Activated T-cell treated with anti-CD3 and anti-CD28 coated beads, Interleukin-2, amount 50 U/mL, for 24 hours (primary cell): ENCODE results near the gene CTBP1.

Experiments
- DNase-seq: peaks from one replicate; pipeline ENCODE4 v3.0.0-alpha.2; 2020
- H3K27ac Mint-ChIP-seq: 2 replicates; pipeline ENCODE4 v1.8.0; 2020; ENCODE audit warnings: mild to moderate bottlenecking, mixed read lengths
- H3K27me3 Mint-ChIP-seq: 2 replicates; pipeline ENCODE4 v1.8.0; 2020; ENCODE audit warnings: mixed read lengths
- H3K36me3 Mint-ChIP-seq: 2 replicates; pipeline ENCODE4 v1.8.0; 2020; ENCODE audit warnings: low read depth, mixed read lengths
- H3K4me1 Mint-ChIP-seq: 2 replicates; pipeline ENCODE4 v1.8.0; 2020; ENCODE audit warnings: low read depth, mixed read lengths
- H3K4me3 Mint-ChIP-seq: 2 replicates; pipeline ENCODE4 v1.8.0; 2020; ENCODE audit warnings: mild to moderate bottlenecking, moderate library complexity, mixed read lengths
- H3K9me3 Mint-ChIP-seq: 2 replicates; pipeline ENCODE4 v1.8.0; 2020; ENCODE audit warnings: mixed read lengths

Gene CTBP1

GRCh38 chr4:1232661-1233621 is 16.0 kb downstream of the CTBP1 start:
- H3K4me1 Mint-ChIP-seq = no peaks in the 10 kb centered on the region
- H3K36me3 Mint-ChIP-seq = peaks cover 75% of the 10 kb centered on the region
- no peaks in the 10 kb centered on the region for H3K27me3 Mint-ChIP-seq
- H3K27ac Mint-ChIP-seq = peak overlapping the region; percentile 68
- DNase-seq = no peak
- H3K4me3 Mint-ChIP-seq = no peak overlapping the region
- no peaks in the 10 kb centered on the region for H3K9me3 Mint-ChIP-seq

- Mint-ChIP-seq H3K27me3 (no peaks in the 10 kb centered on the region), H3K4me3 (no peak overlapping the region), H3K4me1 (no peaks in the 10 kb centered on the region), H3K9me3 (no peaks in the 10 kb centered on the region), H3K36me3 (peaks cover 86% of the 10 kb centered on the region), H3K27ac (peak overlapping the region; percentile 68)
- no peak for DNase-seq
Observed at GRCh38 chr4:1231637-1232360, 17.1 kb downstream of the CTBP1 start.

- no peak overlapping the region for H3K27ac Mint-ChIP-seq
- no peak overlapping the region for H3K4me3 Mint-ChIP-seq
- H3K4me1 Mint-ChIP-seq = no peaks in the 10 kb centered on the region
- DNase-seq = no peak
- peaks cover 91% of the 10 kb centered on the region for H3K36me3 Mint-ChIP-seq
- no peaks in the 10 kb centered on the region for H3K27me3 Mint-ChIP-seq
- no peaks in the 10 kb centered on the region for H3K9me3 Mint-ChIP-seq
Observed at GRCh38 chr4:1230971-1231636, 17.8 kb downstream of the CTBP1 start.

GRCh38 chr4:1230316-1230715 is 18.6 kb downstream of the CTBP1 start:
- no peaks in the 10 kb centered on the region for H3K27me3 Mint-ChIP-seq
- H3K9me3 Mint-ChIP-seq = no peaks in the 10 kb centered on the region
- H3K4me1 Mint-ChIP-seq = no peaks in the 10 kb centered on the region
- H3K27ac Mint-ChIP-seq = no peak overlapping the region
- no peak overlapping the region for H3K4me3 Mint-ChIP-seq
- H3K36me3 Mint-ChIP-seq = peaks cover 89% of the 10 kb centered on the region
- no peak for DNase-seq

- Mint-ChIP-seq H3K4me1 (no peaks in the 10 kb centered on the region), H3K4me3 (no peak overlapping the region), H3K9me3 (no peaks in the 10 kb centered on the region), H3K36me3 (peaks cover 89% of the 10 kb centered on the region), H3K27ac (peak overlapping the region; percentile 71), H3K27me3 (no peaks in the 10 kb centered on the region)
- DNase-seq = no peak
Observed at GRCh38 chr4:1229117-1229849, 19.6 kb downstream of the CTBP1 start.

GRCh38 chr4:1227816-1228215 is 21.1 kb downstream of the CTBP1 start:
- Mint-ChIP-seq H3K27ac (peak overlapping the region; percentile 63), H3K9me3 (no peaks in the 10 kb centered on the region), H3K36me3 (peaks cover 91% of the 10 kb centered on the region), H3K4me1 (peaks cover 3% of the 10 kb centered on the region), H3K4me3 (no peak overlapping the region), H3K27me3 (no peaks in the 10 kb centered on the region)
- DNase-seq = no peak

- H3K36me3 Mint-ChIP-seq = peaks cover 84% of the 10 kb centered on the region
- H3K4me3 Mint-ChIP-seq = no peak overlapping the region
- H3K27ac Mint-ChIP-seq = peak overlapping the region; percentile 52
- no peaks in the 10 kb centered on the region for H3K9me3 Mint-ChIP-seq
- DNase-seq = no peak
- no peaks in the 10 kb centered on the region for H3K27me3 Mint-ChIP-seq
- peaks cover 3% of the 10 kb centered on the region for H3K4me1 Mint-ChIP-seq
Observed at GRCh38 chr4:1226598-1226997, 22.3 kb downstream of the CTBP1 start.

- no peak overlapping the region for H3K27ac Mint-ChIP-seq
- H3K36me3 Mint-ChIP-seq = peaks cover 84% of the 10 kb centered on the region
- H3K9me3 Mint-ChIP-seq = no peaks in the 10 kb centered on the region
- no peak for DNase-seq
- no peaks in the 10 kb centered on the region for H3K27me3 Mint-ChIP-seq
- H3K4me3 Mint-ChIP-seq = no peak overlapping the region
- H3K4me1 Mint-ChIP-seq = peaks cover 5% of the 10 kb centered on the region
Observed at GRCh38 chr4:1226144-1226481, 22.8 kb downstream of the CTBP1 start.

GRCh38 chr4:1225272-1226143 is 23.4 kb downstream of the CTBP1 start:
- no peak overlapping the region for H3K4me3 Mint-ChIP-seq
- H3K27ac Mint-ChIP-seq = no peak overlapping the region
- H3K36me3 Mint-ChIP-seq = peaks cover 85% of the 10 kb centered on the region

GRCh38 chr4:1223841-1224809 is 24.8 kb downstream of the CTBP1 start:
- Mint-ChIP-seq H3K36me3 (peaks cover 83% of the 10 kb centered on the region), H3K27me3 (no peaks in the 10 kb centered on the region)

More at GRCh38 chr4:1225272-1226143, 23.4 kb downstream of the CTBP1 start:
- H3K27me3 Mint-ChIP-seq = no peaks in the 10 kb centered on the region
- H3K4me1 Mint-ChIP-seq = peaks cover 6% of the 10 kb centered on the region
- no peaks in the 10 kb centered on the region for H3K9me3 Mint-ChIP-seq
- DNase-seq = no peak

GRCh38 chr4:1222938-1223690 is 25.8 kb downstream of the CTBP1 start:
- Mint-ChIP-seq H3K27ac (no peak overlapping the region), H3K4me3 (no peak overlapping the region), H3K27me3 (no peaks in the 10 kb centered on the region), H3K4me1 (peaks cover 24% of the 10 kb centered on the region), H3K9me3 (no peaks in the 10 kb centered on the region), H3K36me3 (peaks cover 87% of the 10 kb centered on the region)
- DNase-seq = no peak

More at GRCh38 chr4:1223841-1224809, 24.8 kb downstream of the CTBP1 start:
- Mint-ChIP-seq H3K4me1 (peaks cover 16% of the 10 kb centered on the region), H3K27ac (peak overlapping the region; percentile 65), H3K4me3 (no peak overlapping the region), H3K9me3 (no peaks in the 10 kb centered on the region)
- no peak for DNase-seq
